IMR-90 (cell line): Measurements from ENCODE around the gene NUP98. TPM values are rescaled to one million over a fixed set of nuclear protein-coding genes. Genes with fewer than 3 reads are reported as not detected.

Experiments used
- ATAC-seq: fragments of 200-7000 bp; cut with Tn5 transposase; 2 replicates; pipeline ENCODE4 v1.9.1; 2020; ENCODE audit warnings: low read depth, mild to moderate bottlenecking, moderate library complexity
- BruUV-seq: library from RNA; stranded (reverse); fragments of 400-500 nt; replicated peaks from 2 replicates; lab custom pipeline; 2021; lab: Mats Ljungman, UMichigan
- CTCF ChIA-PET: fragments of 300-600 bp; formaldehyde crosslinking; extraction: SDS; loops from one replicate; lab custom pipeline; 2021; ENCODE audit warnings: antibody characterized with exemption; lab: Yijun Ruan, JAX
- POLR2A ChIA-PET: fragments of 300-600 bp; sonication (Branson Sonifier 250); formaldehyde crosslinking; loops from one replicate; lab custom pipeline; 2022; ENCODE audit warnings: antibody characterized with exemption; ENCODE audit not compliant: unreplicated experiment; lab: Charles Lee
- DNase-seq: peaks from one replicate; pipeline ENCODE4 v3.0.0; 2013
- H2AFZ ChIP-seq: replicated peaks from 2 replicates; pipeline ENCODE3; 2013; ENCODE audit warnings: low read length, mild to moderate bottlenecking; ENCODE audit not compliant: poor library complexity
- H2AK5ac ChIP-seq: 2 replicates; pipeline ENCODE4 v1.6.1; 2013; ENCODE audit warnings: low read depth, low read length, inconsistent platforms
- H2AK9ac ChIP-seq: replicated peaks from 2 replicates; pipeline ENCODE3; 2013; ENCODE audit warnings: mild to moderate bottlenecking, low read depth, low read length, moderate library complexity; ENCODE audit not compliant: poor library complexity
- H2BK120ac ChIP-seq: 2 replicates; pipeline ENCODE4 v1.6.1; 2013; ENCODE audit warnings: low read depth, low read length, inconsistent platforms
- H2BK15ac ChIP-seq: 3 replicates; pipeline ENCODE4 v1.6.1; 2013; ENCODE audit warnings: low read depth, low read length, inconsistent platforms
- H2BK20ac ChIP-seq: 2 replicates; pipeline ENCODE4 v1.6.1; 2013; ENCODE audit warnings: low read depth, mild to moderate bottlenecking, inconsistent platforms, low read length, moderate library complexity
- H2BK5ac ChIP-seq: 2 replicates; pipeline ENCODE4 v1.6.1; 2013; ENCODE audit warnings: mild to moderate bottlenecking, low read depth, low read length, inconsistent platforms; ENCODE audit not compliant: poor library complexity, severe bottlenecking
- H3K14ac ChIP-seq: replicated peaks from 2 replicates; pipeline ENCODE4 v1.6.1; 2013; ENCODE audit warnings: low read depth, low read length, inconsistent platforms
- H3K18ac ChIP-seq: 2 replicates; pipeline ENCODE4 v1.6.1; 2013; ENCODE audit warnings: low read depth, low read length, control low read depth
- H3K23ac ChIP-seq: 2 replicates; pipeline ENCODE4 v1.6.1; 2013; ENCODE audit warnings: low read depth, low read length, inconsistent platforms
- H3K27ac ChIP-seq: 2 replicates; pipeline ENCODE4 v1.5.1; 2013; ENCODE audit warnings: mild to moderate bottlenecking, control low read depth, low read length; ENCODE audit not compliant: insufficient read depth
- H3K27me3 ChIP-seq: 2 replicates; pipeline ENCODE4 v1.6.1; 2013; ENCODE audit warnings: low read length; ENCODE audit not compliant: control insufficient read depth, insufficient read depth
- H3K36me3 ChIP-seq: 2 replicates; pipeline ENCODE4 v1.6.1; 2013; ENCODE audit warnings: low read length, mixed read lengths; ENCODE audit not compliant: control insufficient read depth, insufficient read depth
- H3K4ac ChIP-seq: 2 replicates; pipeline ENCODE4 v1.6.1; 2013; ENCODE audit warnings: low read depth, low read length, inconsistent platforms
- H3K4me1 ChIP-seq: 2 replicates; pipeline ENCODE4 v1.6.1; 2013; ENCODE audit warnings: low read length, mixed read lengths; ENCODE audit not compliant: control insufficient read depth, insufficient read depth
- H3K4me2 ChIP-seq: 2 replicates; pipeline ENCODE4 v1.6.1; 2013; ENCODE audit warnings: low read depth, mild to moderate bottlenecking, control low read depth, low read length, moderate library complexity
- H3K4me3 ChIP-seq: 2 replicates; pipeline ENCODE4 v1.5.1; 2013; ENCODE audit warnings: low read depth, mild to moderate bottlenecking, control low read depth, low read length, moderate library complexity; ENCODE audit not compliant: insufficient read depth
- H3K56ac ChIP-seq: 2 replicates; pipeline ENCODE4 v1.6.1; 2013; ENCODE audit warnings: low read length, inconsistent platforms; ENCODE audit not compliant: insufficient read depth; ENCODE audit errors: extremely low read depth
- H3K79me1 ChIP-seq, 2 experiments: 2 replicates each; pipeline ENCODE4 v1.6.1; 2013; ENCODE audit warnings: low read length in 2 of 2, inconsistent platforms in 1 of 2, low read depth in 1 of 2
- H3K9ac ChIP-seq: 2 replicates; pipeline ENCODE4 v1.6.1; 2013; ENCODE audit warnings: low read depth, low read length, control low read depth
- H3K9me1 ChIP-seq: 2 replicates; pipeline ENCODE4 v1.6.1; 2013; ENCODE audit warnings: low read length, inconsistent platforms; ENCODE audit not compliant: insufficient read depth
- H3K9me3 ChIP-seq: 2 replicates; pipeline ENCODE4 v1.6.1; 2013; ENCODE audit warnings: low read length; ENCODE audit not compliant: control insufficient read depth, insufficient read depth
- H4K20me1 ChIP-seq: 2 replicates; pipeline ENCODE4 v1.6.1; 2013; ENCODE audit warnings: low read length, inconsistent platforms; ENCODE audit not compliant: insufficient read depth
- H4K5ac ChIP-seq: 2 replicates; pipeline ENCODE4 v1.6.1; 2013; ENCODE audit warnings: mild to moderate bottlenecking, low read depth, low read length, control low read depth
- H4K8ac ChIP-seq, 2 experiments: 2 replicates each; pipeline ENCODE4 v1.6.1; 2013; ENCODE audit warnings: low read depth in 2 of 2, low read length in 2 of 2, control low read depth in 1 of 2, inconsistent platforms in 1 of 2
- H4K91ac ChIP-seq: 2 replicates; pipeline ENCODE4 v1.6.1; 2013; ENCODE audit warnings: low read depth, low read length, inconsistent platforms; ENCODE audit not compliant: insufficient read depth
- MAFK ChIP-seq: IDR thresholded peaks from 2 replicates; pipeline ENCODE4 v1.6.1; 2012; ENCODE audit warnings: low read depth, low read length, improper control_type of control experiment
- RFX5 ChIP-seq: IDR thresholded peaks from 2 replicates; pipeline ENCODE4 v1.8.0; 2012; ENCODE audit warnings: low read depth, mild to moderate bottlenecking, low read length, moderate library complexity
- WGBS, 2 experiments: methylation state at CpG; one replicate each; pipeline versions ENCODE4 v1.1.5 to v1.1.7; 2013; ENCODE audit warnings: missing lambda C conversion rate in 2 of 2; ENCODE audit not compliant: insufficient read length in 1 of 2; ENCODE audit errors: extremely low coverage in 2 of 2; 5-methylcytosine and 5-hydroxymethylcytosine counted together
- dilution Hi-C: fragments of 300-500 bp; cut with HindIII; formaldehyde crosslinking; loops from one replicate; pipeline ENCODE4 v1.14.3; 2018; ENCODE audit warnings: low sequenced_read_pairs; ENCODE audit not compliant: unreplicated experiment
- in situ Hi-C: fragments of 300-500 bp; cut with MboI; formaldehyde crosslinking; loops from 3 replicates; pipeline ENCODE4 v1.14.3; 2019; ENCODE audit warnings: low sequenced_read_pairs, inconsistent platforms, mixed read lengths
- intact Hi-C: fragments of 100-400 bp; cut with micrococcal nuclease; formaldehyde crosslinking; loops from 2 replicates; pipeline ENCODE4 v1.10.0; 2022
- polyA plus RNA-seq, 3 experiments: library from polyadenylated mRNA; depleted of rRNA; stranded (reverse); fragments of >200 nt; gene quantifications; 2 replicates each; pipeline ENCODE4 v1.2.3, GENCODE V29; 2012; ENCODE audit warnings: low replicate concordance in 1 of 3
- total RNA-seq: library from RNA; depleted of rRNA; stranded (reverse); fragments of >200 nt; gene quantifications from 2 replicates; pipeline ENCODE4 v1.2.3, GENCODE V29; 2012

Gene NUP98
- total and polyA plus RNA-seq, 2 of the 4 experiments (the other 2 are of a cell fraction): 103 to 138 TPM

- Histone ChIP-seq H2BK5ac (no peak overlapping the region), H3K27ac (peak overlapping the region; percentile 59; the same call in 1 of the 2 replicates), H4K8ac (no peak overlapping the region; a peak in 1 of 4 replicates), H3K27me3 (no peaks in the 10 kb centered on the region), H3K4me1 (peaks cover 7% of the 10 kb centered on the region), H3K9me1 (peaks cover 3% of the 10 kb centered on the region; the same call in 1 of the 2 replicates), H3K23ac (no peak overlapping the region), H3K56ac (no peak overlapping the region), H2BK120ac (no peak overlapping the region), H3K9me3 (no peaks in the 10 kb centered on the region), H3K4me2 (no peak overlapping the region), H3K79me1 (peaks cover 24 to 39% of the 10 kb centered on the region in 2 experiments), H3K4ac (no peak overlapping the region), H4K5ac (no peak overlapping the region), H2AK9ac (no peak overlapping the region), H3K18ac (no peak overlapping the region), H2AFZ (no peak overlapping the region), H3K9ac (no peak overlapping the region), H2AK5ac (no peak overlapping the region), H3K4me3 (no peak overlapping the region), H3K14ac (no peak overlapping the region), H2BK20ac (no peak overlapping the region), H2BK15ac (no peak overlapping the region), H4K20me1 (peaks cover 8% of the 10 kb centered on the region; the same call in 1 of the 2 replicates), H4K91ac (no peak overlapping the region), H3K36me3 (peaks cover 23% of the 10 kb centered on the region)
- intact Hi-C loops: loop anchor here (10.0 kb wide), 1 partner anchor 368 kb away; no protein-coding TSS in a partner anchor
- TF ChIP-seq RFX5 (no peak), MAFK (no peak)
- no peak for DNase-seq
- BruUV-seq: no TSS peak
- in situ Hi-C loops: no loop called here
- POLR2A ChIA-PET: no interaction called here
- WGBS, 2 experiments: no CpG with 5 or more reads among the region's 2 CpGs
- ATAC-seq: peak; percentile 30
- CTCF ChIA-PET: no interaction called here
- dilution Hi-C loops: no loop called here
These were observed 90.2 kb downstream of the NUP98 start for GRCh38 chr11:3707176-3707575.
